ENCODE measurements around the gene KNCN.

Gene KNCN

GRCh38 chr1:46525253-46525983 lies 26.0 kb downstream of the KNCN start:
- no peak overlapping the region for H3K27ac ChIP-seq
- TF ChIP-seq CTCF (IDR thresholded peaks at IDR 0.05) = no peak

GRCh38 chr1:46524843-46525242 lies 26.6 kb downstream of the KNCN start:
- Histone ChIP-seq H3K27ac (no peak overlapping the region), H3K4me3 (no peak overlapping the region)
- no peak for TF ChIP-seq CTCF (IDR thresholded peaks at IDR 0.05)
- DNase-seq (ENCODE audit: low spot score) = no peak

More at GRCh38 chr1:46525253-46525983, 26.0 kb downstream of the KNCN start:
- no peak overlapping the region for H3K4me3 ChIP-seq
- DNase-seq (ENCODE audit: low spot score) = no peak

- Histone ChIP-seq H3K27ac (no peak overlapping the region), H3K4me3 (no peak overlapping the region)
- no peak for TF ChIP-seq CTCF (IDR thresholded peaks at IDR 0.05)
- no peak for DNase-seq (ENCODE audit: low spot score)
Observed at GRCh38 chr1:46523496-46524353, 27.7 kb downstream of the KNCN start.

GRCh38 chr1:46522969-46523320 lies 28.5 kb downstream of the KNCN start:
- DNase-seq (ENCODE audit: low spot score) = no peak
- TF ChIP-seq CTCF (IDR thresholded peaks at IDR 0.05) = no peak
- H3K4me3 ChIP-seq = no peak overlapping the region
- no peak overlapping the region for H3K27ac ChIP-seq

GRCh38 chr1:46522184-46522968 lies 29.1 kb downstream of the KNCN start:
- H3K4me3 ChIP-seq = no peak overlapping the region
- no peak for DNase-seq (ENCODE audit: low spot score)
- H3K27ac ChIP-seq = no peak overlapping the region
- TF ChIP-seq CTCF (IDR thresholded peaks at IDR 0.05) = no peak

GRCh38 chr1:46521414-46521813 lies 30.0 kb downstream of the KNCN start:
- no peak for TF ChIP-seq CTCF (IDR thresholded peaks at IDR 0.05)
- no peak overlapping the region for H3K27ac ChIP-seq
- no peak overlapping the region for H3K4me3 ChIP-seq
- no peak for DNase-seq (ENCODE audit: low spot score)

Data from coronary artery (tissue), 2 donors.